SK-N-SH treated with all-trans-retinoic acid at 6 μM for 48 hours (cell line): ENCODE measurements around the gene COL4A2.
A peak's percentile ranks its signal among the peaks of the same experiment; 100 is the strongest.

Experiments
- ATAC-seq: fragments of 200-7000 bp; cut with Tn5 transposase; 3 replicates; pipeline ENCODE4 v1.9.1; 2020; ENCODE audit warnings: mild to moderate bottlenecking, moderate library complexity
- BACH2 ChIP-seq: fragments of 250-450 bp; sonication (Bioruptor Pico); IDR thresholded peaks from 2 replicates; pipeline ENCODE4 v1.9.0; 2021; ENCODE audit warnings: mild to moderate bottlenecking, borderline replicate concordance
- CREB5 ChIP-seq: fragments of 250-450 bp; sonication (Bioruptor Pico); IDR thresholded peaks from 2 replicates; pipeline ENCODE4 v1.5.1; 2020; ENCODE audit warnings: low read depth, mild to moderate bottlenecking, moderate library complexity
- CSDC2 ChIP-seq: fragments of 250-450 bp; sonication (Bioruptor Pico); IDR thresholded peaks from 2 replicates; pipeline ENCODE4 v1.5.0; 2020; ENCODE audit warnings: mild to moderate bottlenecking, moderate library complexity
- CSRNP3 ChIP-seq: fragments of 250-450 bp; sonication (Bioruptor Pico); IDR thresholded peaks from 2 replicates; pipeline ENCODE4 v1.5.1; 2021; ENCODE audit warnings: mild to moderate bottlenecking, moderate library complexity
- ESRRG ChIP-seq: fragments of 250-450 bp; sonication (Bioruptor Pico); IDR thresholded peaks from 2 replicates; pipeline ENCODE4 v1.6.1; 2021; ENCODE audit warnings: mild to moderate bottlenecking
- GLIS3 ChIP-seq: fragments of 250-450 bp; sonication (Bioruptor Pico); IDR thresholded peaks from 2 replicates; pipeline ENCODE4 v1.5.0; 2020; ENCODE audit warnings: mild to moderate bottlenecking, moderate library complexity
- ISL1 ChIP-seq: fragments of 250-450 bp; sonication (Bioruptor Pico); IDR thresholded peaks from 2 replicates; pipeline ENCODE4 v2.1.2; 2022; ENCODE audit warnings: mild to moderate bottlenecking, moderate library complexity
- PATZ1 ChIP-seq: fragments of 250-450 bp; sonication (Bioruptor Pico); IDR thresholded peaks from 2 replicates; pipeline ENCODE4 v1.8.0; 2020; ENCODE audit warnings: mild to moderate bottlenecking, moderate library complexity, borderline replicate concordance
- RARB ChIP-seq: fragments of 250-450 bp; sonication (Bioruptor Pico); IDR thresholded peaks from 2 replicates; pipeline ENCODE4 v1.8.0; 2021; ENCODE audit warnings: mild to moderate bottlenecking, moderate library complexity
- TCF4 ChIP-seq: fragments of 250-450 bp; sonication (Bioruptor Pico); IDR thresholded peaks from 2 replicates; pipeline ENCODE4 v1.8.0; 2021; ENCODE audit warnings: mild to moderate bottlenecking, moderate library complexity, borderline replicate concordance
- TOX ChIP-seq: fragments of 250-450 bp; sonication (Bioruptor Pico); IDR thresholded peaks from 2 replicates; pipeline ENCODE4 v1.8.0; 2021; ENCODE audit warnings: mild to moderate bottlenecking, moderate library complexity, borderline replicate concordance
- TSHZ2 ChIP-seq: fragments of 250-450 bp; sonication (Bioruptor Pico); IDR thresholded peaks from 2 replicates; pipeline ENCODE4 v1.5.0; 2020; ENCODE audit warnings: mild to moderate bottlenecking, moderate library complexity
- ZC3H10 ChIP-seq: fragments of 250-450 bp; sonication (Bioruptor Pico); IDR thresholded peaks from 2 replicates; pipeline ENCODE4 v1.5.1; 2021; ENCODE audit warnings: mild to moderate bottlenecking, moderate library complexity
- ZFP3 ChIP-seq: fragments of 250-450 bp; sonication (Bioruptor Pico); IDR thresholded peaks from 2 replicates; pipeline ENCODE4 v1.5.0; 2020; ENCODE audit warnings: mild to moderate bottlenecking, moderate library complexity
- ZFP30 ChIP-seq: fragments of 450-650 bp; formaldehyde crosslinking; IDR thresholded peaks from 2 replicates; pipeline ENCODE4 v1.5.0; 2022; ENCODE audit warnings: mild to moderate bottlenecking, moderate library complexity
- ZNF565 ChIP-seq: fragments of 450-650 bp; formaldehyde crosslinking; conservative IDR thresholded peaks from 2 replicates; pipeline ENCODE4 v1.5.0; 2020; ENCODE audit warnings: low read depth, mild to moderate bottlenecking, moderate library complexity
- ZNF70 ChIP-seq: fragments of 450-650 bp; formaldehyde crosslinking; IDR thresholded peaks from 2 replicates; pipeline ENCODE4 v1.5.0; 2020; ENCODE audit warnings: mild to moderate bottlenecking, moderate library complexity
- ZNF8 ChIP-seq: fragments of 450-650 bp; formaldehyde crosslinking; IDR thresholded peaks from 2 replicates; pipeline ENCODE4 v1.5.0; 2020; ENCODE audit warnings: mild to moderate bottlenecking, moderate library complexity

Gene COL4A2

GRCh38 chr13:110390567-110390966, 83.5 kb downstream of the COL4A2 start:
- peak; percentile 57; the same call in 2 of the 3 replicates for ATAC-seq
- TF ChIP-seq CREB5 (CRISPR knock-in tag) (no peak), ZFP30 (no peak), ZC3H10 (CRISPR knock-in tag) (no peak), TSHZ2 (CRISPR knock-in tag) (no peak), RARB (CRISPR knock-in tag) (no peak), TCF4 (CRISPR knock-in tag) (no peak), ZNF8 (CRISPR knock-in tag) (no peak), CSRNP3 (CRISPR knock-in tag) (no peak), TOX (CRISPR knock-in tag) (no peak), ZNF70 (CRISPR knock-in tag) (no peak), ISL1 (no peak), ZNF565 (CRISPR knock-in tag) (no peak), CSDC2 (CRISPR knock-in tag) (no peak), PATZ1 (no peak), ZFP3 (CRISPR knock-in tag) (no peak), ESRRG (no peak), BACH2 (CRISPR knock-in tag) (no peak), GLIS3 (CRISPR knock-in tag) (no peak)

GRCh38 chr13:110391273-110391672, 84.2 kb downstream of the COL4A2 start:
- ATAC-seq, result no peak
- TF ChIP-seq PATZ1, result no peak
- TF ChIP-seq ZC3H10 (CRISPR knock-in tag), result no peak

- ATAC-seq, result peak; percentile 23; the same call in 2 of the 3 replicates
- peak; percentile 78 for TF ChIP-seq TSHZ2 (CRISPR knock-in tag)
- TF ChIP-seq ISL1, result 0 out of 2 replicates have a peak, but pooled peaks have one; percentile 18
- TF ChIP-seq GLIS3 (CRISPR knock-in tag), result no peak
- TF ChIP-seq TCF4 (CRISPR knock-in tag), result peak; percentile 93
- peak; percentile 62; the same call in 1 of the 2 replicates for TF ChIP-seq ZNF70 (CRISPR knock-in tag)
- TF ChIP-seq CSDC2 (CRISPR knock-in tag), result 0 out of 2 replicates have a peak, but pooled peaks have one; percentile 54
- TF ChIP-seq ZNF565 (CRISPR knock-in tag), result no peak
- peak; percentile 30; the same call in 1 of the 2 replicates for TF ChIP-seq PATZ1
- TF ChIP-seq CSRNP3 (CRISPR knock-in tag), result no peak
Observed at GRCh38 chr13:110392510-110393240, 85.6 kb downstream of the COL4A2 start.
